H1 (cell line): ENCODE data around the gene CYP2W1. TPM values are rescaled to one million over a fixed set of nuclear protein-coding genes. Genes with fewer than 3 reads are reported as not detected.

ENCODE experiments used
- CTCF ChIA-PET: fragments of 300-600 bp; sonication (Branson Sonifier 250); formaldehyde crosslinking; loops from one replicate; lab custom pipeline; 2021; ENCODE audit not compliant: partially characterized antibody; lab: Charles Lee
- POLR2A ChIA-PET: fragments of 300-600 bp; sonication (Branson Sonifier 250); formaldehyde crosslinking; loops from one replicate; lab custom pipeline; 2021; ENCODE audit warnings: inconsistent platforms; ENCODE audit not compliant: partially characterized antibody; lab: Charles Lee
- DNase-seq, 2 experiments: peaks; one replicate each; pipeline versions ENCODE4 v3.0.0 to v3.0.0-alpha.2; 2010 to 2022; ENCODE audit warnings: low spot score in 2 of 2, low read depth in 1 of 2, mixed read lengths in 1 of 2
- FAIRE-seq: peaks from 2 replicates; lab custom pipeline; 2011; peaks lifted over from hg19 to GRCh38; lab: Jason Lieb, UNC
- H2AFZ ChIP-seq: 2 replicates; pipeline ENCODE4 v1.8.1; 2012; ENCODE audit warnings: low read length, inconsistent platforms
- H2AK5ac ChIP-seq: 2 replicates; pipeline ENCODE4 v1.6.1; 2013; ENCODE audit warnings: low read depth, low read length
- H2BK120ac ChIP-seq: replicated peaks from 2 replicates; pipeline ENCODE3; 2013; ENCODE audit warnings: low read depth, low read length, inconsistent platforms
- H2BK12ac ChIP-seq: 2 replicates; pipeline ENCODE4 v1.6.1; 2013; ENCODE audit warnings: low read depth, low read length
- H2BK15ac ChIP-seq: 2 replicates; pipeline ENCODE4 v1.6.1; 2013; ENCODE audit warnings: low read length
- H2BK20ac ChIP-seq: 2 replicates; pipeline ENCODE4 v1.6.1; 2013; ENCODE audit warnings: low read length
- H2BK5ac ChIP-seq: 2 replicates; pipeline ENCODE4 v1.6.1; 2013; ENCODE audit warnings: low read depth, low read length
- H3K14ac ChIP-seq: 2 replicates; pipeline ENCODE4 v1.6.1; 2013; ENCODE audit warnings: inconsistent platforms; ENCODE audit not compliant: insufficient read length
- H3K18ac ChIP-seq: 2 replicates; pipeline ENCODE4 v1.6.1; 2013; ENCODE audit warnings: low read length; ENCODE audit errors: extremely low read depth
- H3K23ac ChIP-seq: 2 replicates; pipeline ENCODE4 v1.6.1; 2013; ENCODE audit warnings: inconsistent platforms; ENCODE audit not compliant: insufficient read length
- H3K23me2 ChIP-seq: 2 replicates; pipeline ENCODE4 v1.6.1; 2013; ENCODE audit warnings: low read depth, low read length
- H3K27ac ChIP-seq: 2 replicates; pipeline ENCODE4 v1.6.1; 2011; ENCODE audit warnings: low read depth, low read length, inconsistent platforms
- H3K27me3 ChIP-seq, 4 experiments: replicated peaks in 1 of 4; 1 replicate in 1 of 4; 2 replicates in 3 of 4; pipeline versions ENCODE4 v1.6.1 to v1.8.1; 2011 to 2013; ENCODE audit warnings: low read length in 3 of 4, mild to moderate bottlenecking in 3 of 4, inconsistent platforms in 2 of 4, mixed read lengths in 2 of 4, moderate library complexity in 1 of 4; ENCODE audit not compliant: control insufficient read depth in 3 of 4, insufficient read depth in 3 of 4; ENCODE audit errors: extremely low read depth in 1 of 4
- H3K36me3 ChIP-seq, 4 experiments: 2 replicates each; pipeline versions ENCODE4 v1.6.1 to v1.8.1; 2011 to 2013; ENCODE audit warnings: mild to moderate bottlenecking in 4 of 4, low read length in 3 of 4, moderate library complexity in 2 of 4, control low read depth in 1 of 4, inconsistent platforms in 1 of 4; ENCODE audit not compliant: insufficient read depth in 4 of 4, control insufficient read depth in 2 of 4
- H3K4ac ChIP-seq: replicated peaks from 2 replicates; pipeline ENCODE3; 2013; ENCODE audit warnings: low read length, low read depth, mixed read lengths, inconsistent platforms; ENCODE audit not compliant: insufficient read length
- H3K4me1 ChIP-seq, 4 experiments: replicated peaks in 1 of 4; 1 replicate in 1 of 4; 2 replicates in 3 of 4; pipeline versions ENCODE4 v1.6.1 to v1.8.1; 2011 to 2013; ENCODE audit warnings: low read length in 3 of 4, inconsistent platforms in 2 of 4, mixed read lengths in 1 of 4; ENCODE audit not compliant: insufficient read depth in 4 of 4, control insufficient read depth in 3 of 4
- H3K4me2 ChIP-seq, 2 experiments: 2 replicates each; pipeline versions ENCODE4 v1.6.1 to v1.8.1; 2011 to 2013; ENCODE audit warnings: low read depth in 2 of 2, low read length in 2 of 2, control low read depth in 1 of 2, inconsistent platforms in 1 of 2, mild to moderate bottlenecking in 1 of 2; ENCODE audit not compliant: insufficient read depth in 1 of 2
- H3K4me3 ChIP-seq, 4 experiments: fragments of 200-600, 300-600 bp in 1 of 4; sonication (generic), shearing (Covaris generic), sonication (Bioruptor Twin) in 1 of 4; 2 replicates each; pipeline versions ENCODE4 v1.5.1 to v1.8.1; 2011 to 2016; ENCODE audit warnings: low read length in 4 of 4, low read depth in 3 of 4, control low read depth in 2 of 4, inconsistent platforms in 2 of 4, mild to moderate bottlenecking in 2 of 4, mixed read lengths in 1 of 4, moderate library complexity in 1 of 4; ENCODE audit not compliant: insufficient read depth in 2 of 4; ENCODE audit errors: extremely low read depth in 1 of 4
- H3K56ac ChIP-seq: replicated peaks from 2 replicates; pipeline ENCODE3; 2013; ENCODE audit warnings: low read depth, mild to moderate bottlenecking, mixed read lengths, low read length, inconsistent platforms; ENCODE audit not compliant: insufficient read length
- H3K79me1 ChIP-seq: 2 replicates; pipeline ENCODE4 v1.6.1; 2013; ENCODE audit warnings: low read depth, low read length, control low read depth
- H3K79me2 ChIP-seq, 2 experiments: 2 replicates each; pipeline versions ENCODE4 v1.6.1 to v1.8.1; 2012 to 2013; ENCODE audit warnings: low read length in 2 of 2, mild to moderate bottlenecking in 2 of 2, inconsistent platforms in 1 of 2; ENCODE audit not compliant: insufficient read depth in 2 of 2, control insufficient read depth in 1 of 2
- H3K9ac ChIP-seq, 4 experiments: replicated peaks in 1 of 4; 1 replicate in 1 of 4; 2 replicates in 3 of 4; pipeline versions ENCODE4 v1.6.1 to v1.8.1; 2011 to 2013; ENCODE audit warnings: low read depth in 3 of 4, low read length in 3 of 4, control low read depth in 2 of 4, mild to moderate bottlenecking in 2 of 4, moderate library complexity in 2 of 4, inconsistent platforms in 1 of 4; ENCODE audit errors: extremely low read depth in 1 of 4
- H3K9me3 ChIP-seq, 2 experiments: 2 replicates each; pipeline versions ENCODE4 v1.6.1 to v1.8.1; 2012 to 2013; ENCODE audit warnings: mild to moderate bottlenecking in 2 of 2, moderate library complexity in 2 of 2, control low read depth in 1 of 2, inconsistent platforms in 1 of 2, low read depth in 1 of 2, low read length in 1 of 2, mixed read lengths in 1 of 2; ENCODE audit not compliant: insufficient read depth in 2 of 2
- H4K20me1 ChIP-seq, 2 experiments: replicated peaks in 1 of 2; 2 replicates each; pipeline versions ENCODE3 to v1.8.1; 2011 to 2013; ENCODE audit warnings: inconsistent platforms in 2 of 2, low read length in 2 of 2, mild to moderate bottlenecking in 1 of 2; ENCODE audit not compliant: insufficient read depth in 2 of 2, control insufficient read depth in 1 of 2
- H4K5ac ChIP-seq: 2 replicates; pipeline ENCODE4 v1.6.1; 2013; ENCODE audit warnings: low read length, low read depth, mixed read lengths, inconsistent platforms; ENCODE audit not compliant: insufficient read length
- H4K8ac ChIP-seq: 2 replicates; pipeline ENCODE4 v1.8.0; 2013; ENCODE audit warnings: mild to moderate bottlenecking, moderate library complexity, low read length, inconsistent platforms; ENCODE audit not compliant: insufficient read depth; ENCODE audit errors: extremely low read depth
- H4K91ac ChIP-seq: replicated peaks from 2 replicates; pipeline ENCODE3; 2013; ENCODE audit warnings: low read length, mixed read lengths, inconsistent platforms; ENCODE audit not compliant: insufficient read length
- E2F6 ChIP-seq: IDR thresholded peaks from 2 replicates; pipeline ENCODE4 v1.6.1; 2012; ENCODE audit warnings: inconsistent platforms
- SP4 ChIP-seq: IDR thresholded peaks from 2 replicates; pipeline ENCODE4 v1.6.1; 2012; ENCODE audit warnings: low read length, inconsistent platforms
- WGBS, 2 experiments: shearing (Covaris generic) in 1 of 2; methylation state at CpG; one replicate each; pipeline versions ENCODE4 v1.1.6 to v1.1.7; 2013 to 2015; ENCODE audit warnings: low lambda C conversion rate in 2 of 2, mixed read lengths in 2 of 2, inconsistent platforms in 1 of 2, low coverage in 1 of 2, missing lambda C conversion rate in 1 of 2; ENCODE audit not compliant: insufficient replicate concordance in 2 of 2, insufficient coverage in 1 of 2, insufficient read length in 1 of 2; ENCODE audit errors: extremely low coverage in 1 of 2, missing lambda C conversion rate in 1 of 2; 5-methylcytosine and 5-hydroxymethylcytosine counted together
- polyA plus RNA-seq, 7 experiments: library from polyadenylated mRNA; depleted of rRNA in 3 of 7; stranded (reverse) in 5 of 7; unstranded in 2 of 7; fragments of >200 nt in 5 of 7; fragments of 200-250 nt in 2 of 7; gene quantifications; 1 replicate in 5 of 7; 2 replicates in 1 of 7; 4 replicates in 1 of 7; pipeline versions ENCODE4 v1.2.1 to v1.2.3, GENCODE V29; 2011 to 2013; ENCODE audit warnings: missing spikeins in 2 of 7, mixed read lengths in 2 of 7
- total RNA-seq: library from RNA; stranded (reverse); fragmentation: NEBNext Ultra II Directional; extraction: Animal tissue kit (Norgen Biotek cat#: 25700); gene quantifications from 2 replicates; pipeline ENCODE4 v1.2.1, GENCODE V29; 2021

CYP2W1 gene
- total and polyA plus RNA-seq, 2 of the 8 experiments (the other 6 are each of a cell fraction or from before 2014, with no cell fraction given): not detected

GRCh38 chr7:944744-945143 is 38.2 kb upstream of the CYP2W1 start:
- ChIA-PET CTCF (no interaction called here), POLR2A (interaction anchor here (0.7 to 1.3 kb wide), 3 partner anchors 23 to 35 kb away, joined by 3 read pairs; no protein-coding TSS in a partner anchor)
- Histone ChIP-seq H3K14ac (no peak overlapping the region), H3K4ac (peak overlapping the region; percentile 21), H3K9ac (no peak overlapping the region), H3K27ac (peak overlapping the region; percentile 72; the same call in 1 of the 2 replicates), H3K23ac (no peak overlapping the region), H3K79me1 (no peaks in the 10 kb centered on the region), H3K4me1 (peaks cover 0 to 26% (median 18%) of the 10 kb centered on the region in 4 experiments; a peak in 6 of 7 replicates), H2BK120ac (peak overlapping the region; percentile 84), H2AK5ac (no peak overlapping the region; the same call in 1 of the 2 replicates), H4K8ac (no peak overlapping the region; the same call in 1 of the 2 replicates), H3K4me3 (no peak overlapping the region), H3K79me2 (no peaks in the 10 kb centered on the region), H3K4me2 (peak overlapping the region in 1 of 2 experiments; percentile 58; a peak in 1 of 4 replicates), H4K91ac (peak overlapping the region; percentile 97), H2AFZ (no peak overlapping the region), H3K36me3 (no peaks in the 10 kb centered on the region), H3K9me3 (no peaks in the 10 kb centered on the region), H4K5ac (peak overlapping the region; percentile 44), H2BK12ac (peak overlapping the region; percentile 53; the same call in 1 of the 2 replicates), H3K27me3 (peaks cover 0 to 4% (median 0%) of the 10 kb centered on the region in 4 experiments; a peak in 2 of 7 replicates), H2BK20ac (no peak overlapping the region), H3K23me2 (no peaks in the 10 kb centered on the region), H2BK5ac (peak overlapping the region; percentile 92; the same call in 1 of the 2 replicates), H4K20me1 (no peaks in the 10 kb centered on the region), H3K56ac (no peak overlapping the region), H3K18ac (peak overlapping the region; percentile 83; the same call in 1 of the 2 replicates), H2BK15ac (no peak overlapping the region; the same call in 1 of the 2 replicates)
- DNase-seq: no peak
- WGBS, 2 experiments: 96% methylated on average over 5 of the region's 5 CpGs; no CpG with 5 or more reads in 1 of the 2 experiments
- TF ChIP-seq E2F6: no peak
- no peak for TF ChIP-seq SP4
- FAIRE-seq: no peak
